ENCODE results near the gene FKBP6. TPM values are rescaled to one million over a fixed set of nuclear protein-coding genes. Genes with fewer than 3 reads are reported as not detected.
"Not testable (repeated sequence)": the region's sequence is repeated elsewhere in the genome, so short reads cannot be mapped to it uniquely, and the experiment has no call there.

The FKBP6 gene, protein sequence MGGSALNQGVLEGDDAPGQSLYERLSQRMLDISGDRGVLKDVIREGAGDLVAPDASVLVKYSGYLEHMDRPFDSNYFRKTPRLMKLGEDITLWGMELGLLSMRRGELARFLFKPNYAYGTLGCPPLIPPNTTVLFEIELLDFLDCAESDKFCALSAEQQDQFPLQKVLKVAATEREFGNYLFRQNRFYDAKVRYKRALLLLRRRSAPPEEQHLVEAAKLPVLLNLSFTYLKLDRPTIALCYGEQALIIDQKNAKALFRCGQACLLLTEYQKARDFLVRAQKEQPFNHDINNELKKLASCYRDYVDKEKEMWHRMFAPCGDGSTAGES
- not detected in 2 replicates for total RNA-seq (2014; rRNA removed; shearing (Covaris generic))

DNA sequence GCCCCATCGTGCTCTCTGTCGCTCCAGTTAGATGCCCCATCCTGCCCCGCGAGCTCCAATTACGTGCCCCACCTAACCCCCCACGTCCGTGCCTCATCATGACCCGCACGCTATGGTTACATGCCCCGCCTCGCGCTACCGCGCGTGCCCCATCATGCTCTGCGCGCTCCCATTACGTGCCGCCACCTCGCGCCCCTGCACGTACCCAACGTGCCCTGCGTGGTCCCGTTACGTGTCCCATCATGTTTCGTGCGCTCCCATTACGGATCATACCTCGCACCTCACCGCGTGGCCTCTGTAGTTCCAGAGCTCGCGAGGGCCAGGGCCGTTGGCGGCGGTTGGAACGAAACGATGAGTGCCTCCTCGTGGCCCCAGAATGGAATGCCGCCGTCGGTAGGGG is at the start of gene FKBP6, which contains the start of gene TRIM50:
TSS of gene FKBP6 (plus strand) at position 240 of the 400 bp plus-strand sequence. CDS start 268 bp downstream, outside the sequence.
TSS of gene TRIM50 (minus strand) at position 161 of the 400 bp plus-strand sequence. CDS start 3,295 bp downstream, outside the sequence.
- DNase-seq (ENCODE audit: low read depth): not testable (repeated sequence)

DNA sequence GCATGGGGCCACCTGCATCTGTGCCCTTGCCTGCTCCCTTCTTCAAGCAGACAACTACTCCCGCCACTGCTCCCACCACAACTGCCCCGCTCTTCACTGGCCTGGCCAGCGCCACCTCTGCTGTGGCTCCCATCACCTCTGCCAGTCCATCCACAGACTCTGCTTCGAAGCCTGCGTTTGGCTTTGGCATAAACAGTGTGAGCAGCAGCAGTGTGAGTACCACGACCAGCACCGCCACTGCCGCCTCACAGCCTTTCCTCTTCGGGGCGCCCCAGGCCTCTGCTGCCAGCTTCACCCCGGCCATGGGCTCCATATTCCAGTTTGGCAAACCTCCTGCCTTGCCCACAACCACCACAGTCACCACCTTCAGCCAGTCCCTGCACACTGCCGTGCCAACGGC is 30.7 kb upstream of the FKBP6 start:
- not testable (repeated sequence) for DNase-seq (ENCODE audit: low read depth)

DNA sequence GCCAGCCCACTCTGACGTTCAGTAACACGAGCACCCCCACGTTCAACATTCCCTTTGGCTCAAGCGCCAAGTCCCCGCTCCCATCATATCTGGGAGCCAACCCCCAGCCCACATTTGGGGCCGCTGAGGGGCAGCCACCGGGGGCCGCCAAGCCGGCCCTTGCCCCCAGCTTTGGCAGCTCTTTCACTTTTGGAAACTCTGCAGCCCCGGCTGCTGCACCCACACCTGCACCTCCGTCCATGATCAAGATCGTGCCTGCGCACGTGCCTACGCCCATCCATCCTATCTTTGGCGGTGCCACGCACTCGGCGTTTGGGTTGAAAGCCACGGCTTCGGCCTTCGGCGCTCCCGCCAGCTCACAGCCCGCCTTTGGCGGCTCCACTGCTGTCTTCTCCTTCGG is 30.3 kb upstream of the FKBP6 start:
- DNase-seq (ENCODE audit: low read depth): not testable (repeated sequence)

DNA sequence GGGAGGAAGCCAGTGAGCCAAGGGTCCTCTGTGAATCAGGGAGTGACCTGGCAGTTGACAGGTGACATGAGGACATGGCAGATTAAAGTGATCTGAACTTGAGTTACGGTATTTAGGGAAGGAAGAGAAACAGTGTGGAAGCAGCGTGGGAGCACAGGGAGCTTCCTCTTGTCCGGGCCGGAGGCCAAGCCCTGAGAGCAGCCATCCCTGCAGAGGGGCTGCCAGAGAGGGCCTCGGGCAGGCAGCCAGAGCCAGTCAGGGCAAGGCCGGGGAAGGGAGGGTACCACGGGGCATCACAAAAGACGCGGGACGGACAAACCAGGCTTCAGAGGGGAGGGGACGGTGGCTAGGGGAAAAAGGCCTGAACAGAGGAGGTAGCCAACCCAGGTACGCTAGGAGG is 28.1 kb upstream of the FKBP6 start:
- not testable (repeated sequence) for DNase-seq (ENCODE audit: low read depth)

DNA sequence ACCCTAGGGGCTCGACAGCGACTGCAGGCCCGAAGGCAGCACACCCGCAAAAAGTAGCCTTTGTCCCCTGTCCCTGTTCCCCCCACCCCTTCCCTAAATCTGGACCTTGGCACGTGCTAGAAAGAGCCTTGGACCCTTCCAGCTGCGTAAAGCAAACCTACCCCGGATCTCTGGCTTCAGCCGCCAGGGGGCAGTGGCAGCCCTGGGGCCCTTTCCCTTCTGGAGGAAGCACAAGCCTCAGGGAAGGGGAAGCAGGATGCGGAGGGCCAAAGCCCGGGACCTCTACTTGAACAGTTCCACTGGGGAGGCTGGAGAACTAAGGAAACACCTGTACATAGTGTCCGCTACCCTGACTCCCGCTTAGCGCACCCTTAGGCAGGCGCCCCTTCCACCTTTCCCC is 26.9 kb upstream of the FKBP6 start:
- not testable (repeated sequence) for DNase-seq (ENCODE audit: low read depth)

DNA sequence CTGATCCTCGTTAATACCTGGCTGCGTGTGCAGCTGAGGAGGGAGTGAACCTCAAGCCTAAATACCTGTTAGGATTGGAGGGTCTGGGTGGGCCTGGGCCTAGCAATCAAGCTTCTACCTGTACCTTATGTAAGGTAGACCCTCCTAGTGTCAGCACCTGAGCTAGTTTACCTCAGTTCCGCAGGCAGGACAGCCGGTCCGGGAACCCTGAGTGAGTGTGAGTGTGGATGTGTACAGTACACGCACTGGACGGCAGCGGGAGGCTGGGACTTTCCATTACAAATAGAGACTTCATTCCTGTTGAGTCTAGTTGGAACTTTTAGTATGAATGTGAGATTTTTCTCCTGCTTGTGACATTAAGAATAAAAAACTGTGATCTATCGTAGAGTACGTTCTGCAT is 25.1 kb upstream of the FKBP6 start:
- DNase-seq (ENCODE audit: low read depth): not testable (repeated sequence)

DNA sequence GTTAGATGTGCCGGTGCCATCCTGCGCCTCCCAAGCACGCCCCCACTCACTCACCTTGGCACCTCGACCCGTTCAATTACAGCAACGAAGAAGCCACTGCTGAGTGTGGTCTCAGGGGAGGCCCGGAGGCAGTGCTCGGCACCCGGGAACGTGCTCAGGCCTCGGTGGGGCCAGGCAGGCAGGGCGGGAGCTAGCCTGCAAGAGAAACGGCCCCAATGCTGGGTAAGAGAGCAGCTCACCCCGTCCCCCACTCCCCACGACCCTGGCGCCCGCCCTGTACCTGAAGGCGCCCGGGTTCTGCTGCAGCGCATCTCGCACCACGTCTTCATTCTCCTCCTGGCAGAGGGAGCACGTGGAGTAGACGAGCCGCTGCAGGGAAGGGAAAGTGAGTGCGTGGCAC is 24.4 kb upstream of the FKBP6 start:
- no peak for DNase-seq (ENCODE audit: low read depth)

DNA sequence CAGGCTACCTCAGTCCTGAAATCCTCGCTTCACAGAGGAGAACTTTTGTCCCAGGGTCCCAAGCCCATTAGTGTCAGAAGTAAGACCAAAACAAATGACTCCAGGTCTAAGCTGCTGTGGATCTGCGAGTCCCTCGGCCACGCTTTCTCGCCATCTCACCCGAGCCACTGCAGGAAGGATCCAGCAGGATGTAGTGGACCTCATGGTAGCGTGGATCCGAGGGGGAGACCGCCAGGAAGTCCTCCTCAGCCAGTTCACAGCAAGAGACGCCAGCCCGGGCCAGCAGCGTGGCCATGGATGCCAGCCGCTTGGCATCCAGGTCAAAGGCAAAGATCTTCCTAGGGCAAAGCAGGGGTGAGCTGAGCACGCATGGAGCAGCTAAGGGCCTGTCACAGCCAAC is 23.9 kb upstream of the FKBP6 start:
- no peak for DNase-seq (ENCODE audit: low read depth)

DNA sequence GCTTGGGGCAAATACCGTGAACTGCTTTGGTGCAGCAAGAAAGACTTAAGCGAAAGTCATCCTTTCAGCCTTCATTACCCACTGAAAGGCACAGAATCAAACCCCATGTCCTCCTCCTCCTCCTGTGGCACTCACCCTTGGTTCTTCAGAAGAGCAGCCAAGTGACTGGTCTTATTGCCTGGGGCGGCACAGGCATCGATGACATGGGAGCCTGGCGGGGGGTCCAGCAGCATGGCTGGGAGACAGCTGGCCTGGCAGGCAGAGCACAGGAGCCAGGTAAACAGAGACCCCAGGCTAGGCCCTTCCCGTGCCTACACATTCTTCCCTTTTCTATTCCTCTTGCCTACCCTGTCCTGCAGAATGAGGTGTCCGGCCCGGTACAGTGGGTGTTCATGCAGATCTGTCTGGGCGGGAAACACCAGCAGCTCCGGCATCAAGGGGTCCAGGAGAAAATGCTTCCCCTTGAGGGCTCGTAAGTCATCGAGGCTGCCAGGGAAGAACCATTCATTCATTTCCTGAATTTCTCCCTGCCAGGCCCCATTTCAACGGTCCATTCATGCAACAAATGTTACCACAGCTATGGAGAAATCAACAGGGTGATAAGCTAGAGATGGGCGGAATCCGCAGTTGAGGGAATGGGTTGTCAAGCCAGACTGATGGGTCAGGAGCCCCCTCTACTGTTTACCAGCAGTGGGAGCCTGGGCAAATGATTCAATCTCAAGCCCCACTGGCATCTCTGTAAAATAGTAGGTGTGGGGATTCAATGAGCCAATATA is 23.2 kb upstream of the FKBP6 start:
- DNase-seq (ENCODE audit: low read depth): not testable (repeated sequence)

DNA sequence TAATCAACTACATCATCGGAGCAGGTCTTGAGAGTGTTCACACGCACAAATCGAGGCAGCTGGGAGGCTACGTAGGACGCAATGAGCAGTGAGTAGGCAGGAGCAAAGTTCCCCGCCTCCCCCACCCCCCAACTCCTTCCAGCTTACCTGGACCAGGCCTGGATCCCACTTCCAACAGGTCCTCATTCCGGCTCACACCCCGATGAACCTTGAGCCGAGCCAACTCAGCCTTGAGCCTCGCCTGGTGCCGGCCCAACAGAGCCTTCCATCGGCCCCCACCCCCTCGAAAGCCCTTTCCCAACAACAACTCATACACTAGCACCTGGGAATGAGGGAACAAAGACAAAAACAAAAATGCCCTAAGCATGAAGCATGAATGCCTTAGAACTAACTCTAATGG is 20.5 kb upstream of the FKBP6 start:
- no peak for DNase-seq (ENCODE audit: low read depth)

DNA sequence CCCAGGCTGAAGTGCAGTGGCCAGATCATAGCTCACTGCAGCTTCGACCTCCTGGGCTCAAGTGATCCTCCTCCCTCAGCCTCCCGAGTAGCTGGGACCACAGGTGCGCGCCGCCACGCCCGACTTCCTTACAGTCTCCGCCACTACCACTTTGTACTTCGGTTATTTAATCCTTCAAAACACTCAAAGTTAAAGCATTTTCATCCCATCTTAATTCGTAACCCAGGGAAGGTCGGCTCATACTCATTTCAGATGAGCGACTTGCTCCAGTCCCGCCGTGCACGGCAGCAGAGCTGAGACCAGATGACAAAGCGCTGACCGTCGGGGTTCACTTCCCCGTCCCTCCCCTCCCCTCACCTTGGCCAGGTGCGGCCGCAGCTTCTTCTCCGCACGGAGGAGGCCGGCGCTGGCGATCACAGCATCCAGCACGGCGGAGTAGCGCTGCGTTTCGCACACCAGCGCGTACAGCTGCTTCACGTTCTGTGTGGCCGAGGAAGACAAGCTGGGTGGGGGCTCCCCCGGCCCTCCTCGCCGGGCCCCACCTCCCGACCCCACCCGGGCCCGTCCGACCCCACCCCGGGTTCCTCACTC is 19.8 kb upstream of the FKBP6 start:
- no peak for DNase-seq (ENCODE audit: low read depth)

DNA sequence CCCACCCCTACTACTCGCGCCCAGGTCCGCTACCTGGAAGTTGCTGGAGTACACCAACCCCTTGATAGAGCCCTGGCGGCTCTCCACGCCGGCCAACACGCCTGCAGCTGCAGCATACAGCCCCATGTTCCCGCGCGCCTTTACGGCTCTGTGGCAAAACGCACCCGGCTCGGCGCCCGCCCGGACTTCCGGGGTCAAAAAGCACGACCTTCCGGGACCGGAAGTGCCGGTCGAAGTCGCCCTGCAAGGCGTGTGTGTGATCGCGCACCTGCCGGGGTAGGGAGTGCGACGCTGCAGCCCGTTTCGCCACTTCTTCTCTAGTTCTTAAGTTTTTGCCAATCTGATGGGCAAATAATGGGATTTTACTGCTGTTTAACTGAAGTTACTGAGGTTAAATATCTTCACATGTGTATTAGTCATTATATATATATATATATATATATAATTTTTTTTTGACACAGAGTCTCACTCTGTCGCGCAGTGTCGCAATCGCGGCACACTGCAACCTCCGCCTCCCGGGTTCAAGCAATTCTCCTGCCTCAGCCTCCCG is 19.2 kb upstream of the FKBP6 start, which contains the start of gene NSUN5:
TSS of gene NSUN5 (minus strand) at position 162 of the 550 bp plus-strand sequence. CDS start at position 126, 36 bp downstream.
- DNase-seq (ENCODE audit: low read depth): peak; percentile 64

DNA sequence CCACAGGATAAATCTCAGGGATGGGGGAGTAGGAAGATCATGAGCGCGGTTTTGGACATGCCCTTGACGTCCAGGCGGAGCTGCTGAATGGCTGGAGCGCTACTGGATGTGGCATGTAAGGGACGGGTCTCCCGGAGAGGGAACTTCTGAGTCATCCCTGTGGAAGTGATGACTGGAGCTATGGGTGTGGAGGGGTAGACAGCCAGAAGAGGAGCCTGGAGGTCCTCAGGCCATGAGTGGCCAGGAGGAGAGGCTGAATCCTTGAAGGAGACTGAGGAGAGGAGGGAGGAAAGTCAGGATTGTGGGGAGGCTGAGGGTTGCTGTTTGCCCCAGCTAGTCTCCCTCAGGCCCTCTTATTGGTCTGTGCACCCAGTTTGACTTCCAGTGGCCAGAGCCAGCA is 16.5 kb upstream of the FKBP6 start:
- peak; percentile 49 for DNase-seq (ENCODE audit: low read depth)

DNA sequence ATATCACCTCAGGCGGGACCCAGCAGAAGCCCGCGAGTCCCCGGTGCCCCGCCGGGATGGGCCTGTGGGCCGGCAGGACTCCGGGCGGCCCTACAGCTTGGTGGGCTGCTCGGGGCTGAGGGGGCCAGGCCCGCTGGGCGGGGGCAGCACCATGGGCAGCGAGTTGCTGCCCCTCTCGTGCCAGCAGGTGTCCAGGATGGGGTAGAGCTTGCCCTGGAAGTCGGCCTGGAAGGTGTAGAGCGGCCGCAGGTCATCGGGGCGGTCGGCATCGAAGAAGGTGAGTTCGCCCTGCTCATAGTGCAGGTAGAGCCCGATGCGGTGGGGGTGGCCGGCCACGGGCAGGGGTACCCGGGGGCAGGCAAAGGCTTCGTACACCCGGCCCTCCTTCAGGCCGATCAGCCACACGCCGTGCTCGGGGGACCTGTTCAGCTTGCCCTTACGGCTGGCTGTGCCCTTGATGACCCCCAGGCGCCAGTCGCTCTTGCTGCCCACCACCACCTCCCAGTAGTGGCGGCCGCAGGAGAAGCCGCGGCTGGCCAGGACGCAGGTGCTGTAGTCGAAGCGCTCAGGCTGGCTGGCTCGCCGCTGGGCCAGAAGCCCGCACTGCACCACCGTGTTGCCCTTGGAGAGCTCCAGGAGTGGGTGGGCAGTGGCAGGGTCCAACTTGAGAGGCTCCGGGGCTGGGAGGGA is 15.0 kb upstream of the FKBP6 start:
- no peak for DNase-seq (ENCODE audit: low read depth)

DNA sequence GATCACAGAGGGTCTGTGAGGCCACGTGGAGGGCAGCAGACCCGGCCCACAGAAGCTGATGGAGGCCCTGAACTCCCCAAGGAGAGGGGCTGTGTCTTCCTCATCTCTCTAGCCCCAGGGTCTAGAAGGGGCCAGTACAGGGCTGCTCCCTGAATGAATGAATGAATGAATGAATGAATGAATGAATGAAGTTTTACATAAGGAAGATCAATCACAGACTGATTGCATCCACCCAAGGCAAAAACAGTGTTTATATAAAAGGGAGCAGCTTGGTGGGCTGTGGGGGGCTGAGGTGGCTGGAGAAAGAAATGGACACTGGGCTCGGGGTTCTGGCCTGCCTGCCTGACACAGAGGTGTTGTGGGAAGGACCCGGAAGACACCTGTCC is 14.4 kb upstream of the FKBP6 start:
- DNase-seq (ENCODE audit: low read depth): no peak

DNA sequence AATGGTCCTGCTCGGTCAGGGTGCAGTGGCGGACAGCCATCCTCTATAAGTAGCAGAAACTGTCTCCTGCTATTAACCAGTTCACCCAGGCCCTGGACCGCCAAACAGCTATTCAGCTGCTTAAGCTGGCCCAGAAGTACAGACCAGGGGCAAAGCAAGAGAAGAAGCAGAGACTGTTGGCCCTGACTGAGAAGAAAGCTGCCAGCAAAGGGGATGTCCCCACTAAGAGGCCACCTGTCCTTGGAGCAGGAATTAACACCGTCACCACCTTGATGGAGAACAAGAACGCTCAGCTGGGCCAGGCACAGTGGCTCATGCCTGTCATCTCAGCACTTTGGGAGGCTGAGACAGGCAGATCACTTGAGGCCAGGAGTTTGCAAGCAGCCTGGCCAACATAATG is 13.7 kb upstream of the FKBP6 start:
- DNase-seq (ENCODE audit: low read depth): no peak

DNA sequence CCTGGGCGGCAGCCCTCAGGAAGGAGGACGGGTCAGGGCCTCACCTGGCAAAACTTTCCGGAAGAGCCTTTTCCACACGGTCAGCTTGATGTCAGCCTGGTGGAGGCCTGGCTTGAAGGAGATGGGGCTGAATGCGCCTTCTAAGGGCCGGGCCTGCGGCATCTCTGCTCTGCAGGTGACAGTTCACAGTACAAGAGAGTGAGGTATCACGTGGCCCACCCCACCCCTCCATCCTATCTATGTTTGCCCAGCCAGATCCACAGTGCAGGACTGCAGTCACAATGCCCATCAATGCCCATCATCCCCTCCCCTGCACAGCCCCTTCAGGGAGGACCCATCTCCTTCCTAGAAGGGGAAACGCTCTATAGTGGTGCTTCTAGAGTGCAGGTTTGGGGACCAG is 11.4 kb upstream of the FKBP6 start:
- DNase-seq (ENCODE audit: low read depth): no peak

DNA sequence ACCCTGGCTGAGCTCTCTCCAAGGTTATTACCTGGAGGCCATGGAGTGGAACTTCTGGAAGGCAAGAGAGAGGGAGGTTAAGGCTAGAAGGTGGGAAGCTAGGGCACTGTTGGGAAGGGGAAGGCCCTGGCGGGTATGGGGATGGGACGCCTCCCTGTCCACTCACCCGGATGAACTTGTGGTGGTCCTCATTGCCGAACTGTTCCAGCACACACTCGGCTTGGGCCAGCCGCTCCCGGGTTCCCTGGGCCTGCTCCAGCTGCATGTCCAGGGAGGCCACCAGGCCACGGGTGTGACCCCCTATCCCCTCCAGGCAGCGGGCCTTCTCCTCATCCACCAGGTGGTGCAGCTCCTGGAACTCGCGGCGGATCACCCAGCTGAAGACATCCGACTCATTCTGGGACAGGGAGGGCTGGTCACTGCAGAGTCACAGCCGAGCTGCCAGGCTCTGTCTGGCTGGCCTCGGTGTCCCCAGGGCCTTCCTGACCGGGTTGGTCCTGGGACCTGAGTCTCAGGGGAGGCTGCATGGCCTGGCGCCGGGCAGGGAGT is 9.2 kb upstream of the FKBP6 start:
- DNase-seq (ENCODE audit: low read depth): not testable (repeated sequence)

DNA sequence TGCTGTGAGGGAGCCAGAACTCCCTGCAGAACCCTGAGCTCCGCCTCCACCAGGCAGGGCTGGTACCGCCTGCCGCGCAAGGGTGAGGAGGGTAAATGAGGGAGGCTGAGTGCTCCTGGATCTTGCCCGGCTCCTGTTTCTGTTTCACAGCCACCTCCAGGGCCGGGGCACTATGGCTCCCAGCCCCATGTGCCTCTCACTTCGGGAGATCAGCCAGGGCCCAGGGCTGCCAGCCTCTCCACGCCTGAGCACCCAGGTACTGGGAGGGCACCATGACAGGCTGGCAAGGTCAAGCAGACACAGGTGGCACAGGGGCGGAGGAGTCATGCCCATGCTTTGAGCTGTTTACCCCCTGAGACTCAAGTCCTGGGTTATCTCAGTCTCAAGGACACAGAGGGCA is 8.4 kb upstream of the FKBP6 start:
- DNase-seq (ENCODE audit: low read depth): not testable (repeated sequence)

DNA sequence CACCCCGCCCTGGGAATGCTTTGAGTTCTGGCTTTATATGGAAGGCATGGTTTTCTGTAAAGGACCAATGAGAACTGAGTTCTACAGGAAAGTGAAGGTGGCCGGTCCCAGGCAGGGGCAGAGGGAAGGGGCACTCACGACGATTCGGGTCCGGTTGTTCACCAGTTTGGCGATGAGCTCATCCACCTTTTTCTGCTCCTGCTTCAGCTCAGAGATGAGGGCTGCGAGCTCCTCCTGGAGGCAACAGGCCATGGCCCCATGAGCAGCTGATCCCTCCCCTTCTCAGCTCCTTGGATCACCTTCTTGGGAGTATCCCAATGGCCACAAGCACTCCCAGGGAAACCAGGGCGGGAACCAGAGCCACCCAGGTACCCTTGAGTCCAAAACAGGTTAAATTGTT is 8.0 kb upstream of the FKBP6 start:
- peak; percentile 30 for DNase-seq (ENCODE audit: low read depth)

DNA sequence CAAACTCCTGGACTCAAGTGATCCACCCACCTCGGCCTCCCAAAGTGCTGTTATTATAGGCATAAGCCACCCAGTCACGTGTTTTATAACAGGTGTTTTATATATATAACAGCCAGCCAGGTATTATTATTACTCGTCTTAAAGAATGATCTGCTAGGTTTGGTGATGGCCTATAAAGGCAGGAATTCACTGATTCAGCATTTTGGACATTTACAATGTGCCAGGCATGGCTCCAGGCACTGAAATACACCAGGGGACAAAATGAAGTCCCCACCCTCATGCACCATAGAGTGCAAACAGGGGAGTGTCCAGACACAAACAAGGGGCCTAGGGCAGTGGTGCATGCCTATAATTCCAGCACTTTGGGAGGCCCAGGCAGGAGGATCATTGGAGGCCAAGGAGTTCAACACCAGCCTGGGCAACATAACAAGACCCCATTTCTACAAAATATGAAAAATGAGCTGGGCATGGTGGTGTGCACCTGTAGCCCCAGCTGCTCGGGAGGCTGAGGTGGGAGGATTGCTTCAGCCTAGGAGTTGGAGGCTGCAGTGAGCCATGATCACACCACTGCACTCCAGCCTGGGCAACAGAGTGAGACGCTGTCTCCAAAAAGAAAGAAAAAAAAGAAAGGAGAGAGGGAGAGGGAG is 4.4 kb upstream of the FKBP6 start:
- not testable (repeated sequence) for DNase-seq (ENCODE audit: low read depth)

All from M059J (cell line).